GM18951 (cell line): ENCODE measurements around the gene HTT.

Experiments used
- POLR2A ChIP-seq: IDR thresholded peaks from 4 replicates; pipeline ENCODE4 v1.6.1; 2011; ENCODE audit warnings: mild to moderate bottlenecking; ENCODE audit not compliant: insufficient read length, insufficient read depth; ENCODE audit errors: extremely low read depth
- in situ Hi-C: fragments of 300-500 bp; cut with MboI; formaldehyde crosslinking; loops from one replicate; pipeline ENCODE4 v1.12.0; 2022; ENCODE audit warnings: low sequenced_read_pairs, mixed read lengths, inconsistent platforms; ENCODE audit not compliant: unreplicated experiment

The HTT gene

DNA sequence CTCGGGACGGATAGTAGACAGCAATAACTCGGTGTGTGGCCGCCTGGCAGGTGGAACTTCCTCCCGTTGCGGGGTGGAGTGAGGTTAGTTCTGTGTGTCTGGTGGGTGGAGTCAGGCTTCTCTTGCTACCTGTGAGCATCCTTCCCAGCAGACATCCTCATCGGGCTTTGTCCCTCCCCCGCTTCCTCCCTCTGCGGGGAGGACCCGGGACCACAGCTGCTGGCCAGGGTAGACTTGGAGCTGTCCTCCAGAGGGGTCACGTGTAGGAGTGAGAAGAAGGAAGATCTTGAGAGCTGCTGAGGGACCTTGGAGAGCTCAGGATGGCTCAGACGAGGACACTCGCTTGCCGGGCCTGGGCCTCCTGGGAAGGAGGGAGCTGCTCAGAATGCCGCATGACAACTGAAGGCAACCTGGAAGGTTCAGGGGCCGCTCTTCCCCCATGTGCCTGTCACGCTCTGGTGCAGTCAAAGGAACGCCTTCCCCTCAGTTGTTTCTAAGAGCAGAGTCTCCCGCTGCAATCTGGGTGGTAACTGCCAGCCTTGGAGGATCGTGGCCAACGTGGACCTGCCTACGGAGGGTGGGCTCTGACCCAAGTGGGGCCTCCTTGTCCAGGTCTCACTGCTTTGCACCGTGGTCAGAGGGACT, 168.8 kb downstream of the HTT start:
- in situ Hi-C loops: no loop called here
- TF ChIP-seq POLR2A: no peak

DNA sequence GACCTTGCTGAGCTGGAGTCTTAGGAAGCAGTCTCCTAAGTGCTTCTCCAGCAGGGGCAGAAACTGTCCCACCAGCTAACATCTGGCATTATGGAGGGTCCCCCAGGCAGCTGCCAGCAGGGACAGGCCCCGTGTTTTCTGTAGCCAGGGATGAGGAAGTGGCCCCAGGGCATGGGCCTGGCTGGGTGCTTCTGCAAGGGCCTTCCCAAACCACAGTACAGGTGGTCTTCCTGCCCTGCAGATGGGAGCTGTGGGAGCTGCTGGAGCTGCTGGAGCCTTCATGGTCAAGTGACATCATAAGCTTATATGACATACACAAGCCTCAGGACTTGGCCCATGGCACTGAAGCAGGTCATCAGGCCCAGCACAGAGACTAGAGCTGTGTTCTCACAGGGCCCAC, 169.5 kb downstream of the HTT start:
- no peak for TF ChIP-seq POLR2A
- in situ Hi-C loops: no loop called here

- no peak for TF ChIP-seq POLR2A
- in situ Hi-C loops: no loop called here
These were observed 170.3 kb downstream of the HTT start for GRCh38 chr4:3244747-3245146.

GRCh38 chr4:3245676-3246075, 171.2 kb downstream of the HTT start:
- TF ChIP-seq POLR2A: no peak
- in situ Hi-C loops: no loop called here

GRCh38 chr4:3246458-3247398, 172.2 kb downstream of the HTT start:
- in situ Hi-C loops: no loop called here
- TF ChIP-seq POLR2A: no peak

GRCh38 chr4:3247399-3248177, 173.1 kb downstream of the HTT start:
- in situ Hi-C loops: no loop called here

GRCh38 chr4:3248178-3248480, 173.6 kb downstream of the HTT start:
- no peak for TF ChIP-seq POLR2A
- in situ Hi-C loops: no loop called here

More at GRCh38 chr4:3247399-3248177, 173.1 kb downstream of the HTT start:
- no peak for TF ChIP-seq POLR2A

DNA sequence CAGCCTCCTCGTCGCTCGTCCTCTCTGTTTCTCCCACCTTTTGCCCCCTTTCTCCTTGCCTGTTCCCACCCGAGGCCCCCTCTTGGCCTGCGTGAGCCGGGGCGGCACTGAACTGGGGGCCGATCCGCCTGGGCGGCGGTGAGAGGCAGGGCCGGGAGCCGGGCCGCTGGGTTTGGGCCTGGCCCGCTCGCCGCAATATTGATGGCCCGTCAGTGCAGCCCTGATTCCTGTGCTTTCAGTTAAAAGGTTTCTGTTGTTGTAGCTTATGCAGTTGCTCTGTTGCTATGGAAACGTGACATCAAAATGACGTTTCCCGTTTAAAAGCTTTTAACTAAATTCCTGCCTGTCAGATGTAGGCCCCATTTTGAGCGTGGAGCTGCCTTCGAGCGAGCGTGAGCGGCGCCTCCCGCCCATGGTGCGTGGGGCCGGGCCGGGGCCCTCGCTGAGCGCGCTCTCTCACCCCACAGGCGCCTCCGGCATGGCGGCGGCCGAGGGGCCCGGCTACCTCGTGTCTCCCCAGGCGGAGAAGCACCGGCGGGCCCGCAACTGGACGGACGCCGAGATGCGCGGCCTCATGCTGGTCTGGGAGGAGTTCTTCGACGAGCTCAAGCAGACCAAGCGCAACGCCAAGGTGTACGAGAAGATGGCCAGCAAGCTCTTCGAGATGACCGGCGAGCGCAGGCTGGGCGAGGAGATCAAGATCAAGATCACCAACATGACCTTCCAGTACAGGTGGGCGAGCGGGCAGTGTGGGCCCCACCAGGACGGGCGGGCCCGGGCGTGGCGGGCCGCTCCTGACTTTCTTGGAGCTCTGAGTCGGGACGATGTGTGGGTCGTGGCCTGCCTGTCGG, 174.6 kb downstream of the HTT start, which contains the start of gene MSANTD1:
MSANTD1 (plus strand) TSS at position 349 of the 851 bp plus-strand sequence; CDS start at position 413, 64 bp downstream.
- in situ Hi-C loops: no loop called here
- TF ChIP-seq POLR2A: no peak

DNA sequence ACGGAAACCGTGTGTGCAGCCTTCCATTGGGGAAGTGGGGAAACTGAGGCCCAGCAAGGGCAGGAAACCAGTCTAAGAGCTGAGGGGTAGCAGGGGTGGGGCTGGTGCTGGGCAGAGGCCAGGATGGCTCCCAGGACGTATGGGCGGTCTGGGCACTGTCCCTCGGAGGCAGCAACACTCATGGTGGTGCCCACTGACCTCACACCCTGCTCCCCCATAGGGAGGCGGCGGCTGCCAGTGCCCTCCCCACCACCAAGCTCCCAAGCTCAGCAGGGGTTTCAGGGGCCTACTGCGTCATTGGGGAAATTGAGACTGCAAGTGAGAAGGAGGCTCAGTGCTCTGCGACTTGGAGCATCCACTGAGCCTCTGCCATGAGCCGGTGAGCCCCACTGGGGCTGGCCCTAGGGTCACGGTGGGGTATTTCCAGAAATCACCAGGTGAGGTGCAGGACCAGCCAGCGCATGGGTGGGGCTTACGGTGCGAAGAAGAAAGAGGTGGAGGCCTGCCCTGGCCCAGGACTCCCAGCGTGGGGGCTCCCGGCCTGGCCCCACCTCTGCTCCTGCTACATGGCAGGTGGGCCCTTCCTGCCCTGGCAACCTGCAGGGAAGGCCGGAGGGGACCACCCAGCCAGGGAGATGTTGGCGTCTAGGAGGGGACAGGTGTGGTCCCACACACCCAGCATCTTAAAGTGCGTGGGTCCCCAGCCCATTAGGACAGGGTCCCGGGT, 175.4 kb downstream of the HTT start:
- no peak for TF ChIP-seq POLR2A
- in situ Hi-C loops: no loop called here

DNA sequence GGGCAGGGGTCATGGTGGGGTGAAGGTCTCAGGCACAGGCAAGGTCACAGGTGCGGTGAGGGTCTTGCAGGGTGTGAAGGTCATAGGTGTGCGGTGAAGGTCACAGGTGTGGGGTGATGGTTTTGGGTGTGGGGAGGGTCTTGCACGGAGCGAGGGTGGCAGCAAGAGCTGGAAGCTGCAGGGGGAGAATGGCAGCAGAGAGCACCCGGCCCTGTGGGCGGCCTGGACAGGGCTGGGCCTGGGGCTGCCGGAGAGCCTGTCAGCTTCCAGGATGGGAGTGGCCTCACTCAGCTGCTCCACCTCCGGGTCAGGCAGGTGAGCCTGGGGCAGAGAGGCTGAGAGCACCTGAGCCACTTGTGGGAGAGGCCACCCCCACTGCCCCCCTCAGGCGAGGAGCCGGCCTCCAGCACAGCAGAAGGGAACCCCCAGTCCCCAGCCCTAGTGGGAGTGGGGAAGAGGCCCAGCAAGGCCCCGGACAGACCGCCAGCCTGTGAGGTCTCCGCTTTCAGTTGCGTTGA, 176.0 kb downstream of the HTT start:
- TF ChIP-seq POLR2A: no peak
- in situ Hi-C loops: no loop called here

DNA sequence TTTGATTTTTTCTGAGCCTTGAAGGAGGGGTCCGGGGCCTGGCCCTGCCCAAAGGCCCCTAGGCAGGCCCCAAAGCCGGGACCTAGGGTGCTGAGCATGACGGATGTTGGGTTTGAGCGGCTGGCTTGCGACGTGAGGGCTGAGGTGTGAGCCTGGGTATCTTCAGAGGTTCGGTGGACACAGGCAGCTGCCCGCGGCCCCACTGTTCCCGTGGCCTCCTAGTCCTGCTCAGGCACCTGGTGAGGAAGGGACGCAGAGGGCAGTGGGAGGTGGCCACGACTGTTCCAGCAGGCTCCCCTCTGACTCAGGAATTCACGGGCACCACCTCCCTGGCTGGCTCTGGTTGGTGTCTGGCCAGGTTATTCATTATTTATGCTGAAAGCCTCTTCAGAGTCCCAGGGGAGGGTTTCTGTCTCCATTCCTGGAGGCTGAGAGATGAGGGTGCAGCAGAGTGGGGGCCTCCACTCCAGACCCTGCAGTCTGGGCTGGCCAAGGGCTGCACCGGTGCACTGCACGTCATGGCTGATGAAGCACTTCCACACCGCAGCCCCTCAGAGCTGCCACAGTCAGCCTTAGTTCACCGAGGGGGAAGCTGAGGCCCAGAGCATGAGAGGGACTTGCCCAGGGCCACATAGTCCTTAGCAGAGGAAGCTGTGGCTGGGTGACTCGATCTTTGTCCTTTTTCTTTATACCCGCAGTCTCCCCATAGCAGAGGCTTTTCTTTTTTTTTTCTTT, 176.6 kb downstream of the HTT start:
- in situ Hi-C loops: no loop called here
- no peak for TF ChIP-seq POLR2A
